Nephron (organoid): ENCODE results near the gene TEP1.
A peak's percentile ranks its signal among the peaks of the same experiment; 100 is the strongest.

ENCODE experiments used
- H3K27ac Mint-ChIP-seq, 3 experiments: 2 replicates each; pipeline ENCODE4 v1.8.0; 2020; ENCODE audit warnings: mixed read lengths in 3 of 3, mild to moderate bottlenecking in 2 of 3, moderate library complexity in 1 of 3
- H3K27me3 Mint-ChIP-seq: 2 replicates; pipeline ENCODE4 v1.8.0; 2021; ENCODE audit warnings: low read depth, mild to moderate bottlenecking, moderate library complexity, mixed read lengths
- H3K36me3 Mint-ChIP-seq: 2 replicates; pipeline ENCODE4 v1.8.0; 2020; ENCODE audit warnings: low read depth, mixed read lengths
- H3K4me1 Mint-ChIP-seq: 2 replicates; pipeline ENCODE4 v1.8.0; 2020; ENCODE audit warnings: mixed read lengths
- H3K4me3 Mint-ChIP-seq, 3 experiments: 2 replicates each; pipeline ENCODE4 v1.8.0; 2020; ENCODE audit warnings: mild to moderate bottlenecking in 3 of 3, mixed read lengths in 3 of 3, moderate library complexity in 2 of 3
- H3K9me3 Mint-ChIP-seq: 2 replicates; pipeline ENCODE4 v1.8.0; 2020; ENCODE audit warnings: mixed read lengths
- TF ChIP-seq, protein P1 (sequence below), 3 experiments: fragments of 200-600 bp; sonication (generic); IDR thresholded peaks; one replicate each; pipeline ENCODE4 v1.5.0; 2021; ENCODE audit warnings: antibody characterized with exemption in 3 of 3; ENCODE audit not compliant: unreplicated experiment in 3 of 3

The TEP1 gene

GRCh38 chr14:20440882-20441281 is 27.6 kb upstream of the TEP1 start:
- TF ChIP-seq, protein P1, sequence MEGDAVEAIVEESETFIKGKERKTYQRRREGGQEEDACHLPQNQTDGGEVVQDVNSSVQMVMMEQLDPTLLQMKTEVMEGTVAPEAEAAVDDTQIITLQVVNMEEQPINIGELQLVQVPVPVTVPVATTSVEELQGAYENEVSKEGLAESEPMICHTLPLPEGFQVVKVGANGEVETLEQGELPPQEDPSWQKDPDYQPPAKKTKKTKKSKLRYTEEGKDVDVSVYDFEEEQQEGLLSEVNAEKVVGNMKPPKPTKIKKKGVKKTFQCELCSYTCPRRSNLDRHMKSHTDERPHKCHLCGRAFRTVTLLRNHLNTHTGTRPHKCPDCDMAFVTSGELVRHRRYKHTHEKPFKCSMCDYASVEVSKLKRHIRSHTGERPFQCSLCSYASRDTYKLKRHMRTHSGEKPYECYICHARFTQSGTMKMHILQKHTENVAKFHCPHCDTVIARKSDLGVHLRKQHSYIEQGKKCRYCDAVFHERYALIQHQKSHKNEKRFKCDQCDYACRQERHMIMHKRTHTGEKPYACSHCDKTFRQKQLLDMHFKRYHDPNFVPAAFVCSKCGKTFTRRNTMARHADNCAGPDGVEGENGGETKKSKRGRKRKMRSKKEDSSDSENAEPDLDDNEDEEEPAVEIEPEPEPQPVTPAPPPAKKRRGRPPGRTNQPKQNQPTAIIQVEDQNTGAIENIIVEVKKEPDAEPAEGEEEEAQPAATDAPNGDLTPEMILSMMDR (IDR thresholded peaks at IDR 0.05; ENCODE audit: unreplicated experiment in 3 of 3) = no peak
- peaks cover 18% of the 10 kb centered on the region for H3K27me3 Mint-ChIP-seq
- no peak overlapping the region for H3K4me3 Mint-ChIP-seq
- H3K27ac Mint-ChIP-seq = no peak overlapping the region
- H3K36me3 Mint-ChIP-seq = peaks cover 11% of the 10 kb centered on the region
- no peaks in the 10 kb centered on the region for H3K4me1 Mint-ChIP-seq
- H3K9me3 Mint-ChIP-seq = no peaks in the 10 kb centered on the region

DNA sequence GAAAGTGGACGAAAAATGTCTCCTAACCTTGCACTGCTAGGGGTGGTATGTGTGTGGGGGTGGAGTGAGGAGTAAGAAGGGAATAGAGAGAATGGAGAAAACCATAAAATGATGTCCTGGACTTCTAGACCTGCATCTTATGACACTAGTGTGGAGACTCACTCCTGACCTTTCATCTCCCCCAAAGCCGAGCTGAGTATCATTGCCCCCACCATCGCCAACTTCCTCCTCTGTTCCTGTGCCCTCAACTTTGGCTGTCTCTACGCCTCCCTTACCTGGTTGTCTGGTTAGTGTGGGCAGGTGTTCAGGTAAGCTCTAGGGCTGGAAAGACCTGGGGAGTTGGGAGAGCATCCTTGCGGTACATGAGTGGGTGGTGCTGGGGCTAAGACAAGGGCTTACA is 27.2 kb upstream of the TEP1 start:
- H3K27me3 Mint-ChIP-seq = peaks cover 22% of the 10 kb centered on the region
- no peak overlapping the region for H3K4me3 Mint-ChIP-seq
- no peaks in the 10 kb centered on the region for H3K9me3 Mint-ChIP-seq
- no peak overlapping the region for H3K27ac Mint-ChIP-seq
- H3K36me3 Mint-ChIP-seq = peaks cover 11% of the 10 kb centered on the region
- TF ChIP-seq, protein P1 (IDR thresholded peaks at IDR 0.05; ENCODE audit: unreplicated experiment in 3 of 3) = no peak
- H3K4me1 Mint-ChIP-seq = no peaks in the 10 kb centered on the region

DNA sequence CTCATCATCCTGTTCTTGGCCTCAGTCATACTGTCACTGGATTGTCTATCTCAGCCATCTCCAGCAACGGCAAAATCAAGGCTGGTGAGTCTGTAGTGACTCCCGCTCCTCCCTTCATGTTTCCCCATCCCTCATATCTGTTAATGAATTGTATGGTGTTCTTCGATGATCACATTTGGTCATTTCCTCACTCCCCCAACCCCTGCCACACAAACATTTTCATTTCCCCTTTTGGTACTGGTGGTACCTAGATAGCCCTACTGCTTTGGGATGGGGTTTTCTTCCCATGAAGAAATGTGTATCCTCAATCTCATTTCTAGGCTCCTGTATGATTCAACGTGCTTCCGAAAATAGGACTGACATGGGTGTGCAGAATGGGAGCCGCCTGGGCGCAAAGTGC is 25.4 kb upstream of the TEP1 start:
- Mint-ChIP-seq H3K27me3 (peaks cover 33% of the 10 kb centered on the region), H3K4me1 (no peaks in the 10 kb centered on the region), H3K4me3 (no peak overlapping the region), H3K27ac (no peak overlapping the region), H3K9me3 (no peaks in the 10 kb centered on the region), H3K36me3 (peaks cover 11% of the 10 kb centered on the region)
- TF ChIP-seq, protein P1 (IDR thresholded peaks at IDR 0.05; ENCODE audit: unreplicated experiment in 3 of 3) = no peak

- no peaks in the 10 kb centered on the region for H3K36me3 Mint-ChIP-seq
- TF ChIP-seq, protein P1 (IDR thresholded peaks at IDR 0.05; ENCODE audit: unreplicated experiment in 3 of 3) = no peak
- H3K4me1 Mint-ChIP-seq = no peaks in the 10 kb centered on the region
- no peaks in the 10 kb centered on the region for H3K9me3 Mint-ChIP-seq
- peaks cover 38% of the 10 kb centered on the region for H3K27me3 Mint-ChIP-seq
- no peak overlapping the region for H3K4me3 Mint-ChIP-seq
- H3K27ac Mint-ChIP-seq = no peak overlapping the region
These were observed 23.1 kb upstream of the TEP1 start for GRCh38 chr14:20436363-20436755.

- no peaks in the 10 kb centered on the region for H3K36me3 Mint-ChIP-seq
- H3K27me3 Mint-ChIP-seq = peaks cover 38% of the 10 kb centered on the region
- TF ChIP-seq, protein P1 (IDR thresholded peaks at IDR 0.05; ENCODE audit: unreplicated experiment in 3 of 3) = no peak
- H3K27ac Mint-ChIP-seq = no peak within 1 kb of the TSS
- H3K4me3 Mint-ChIP-seq = peak within 1 kb of the TSS; percentile 40 to 62 (median 47)
- H3K4me1 Mint-ChIP-seq = no peaks in the 10 kb centered on the region
- H3K9me3 Mint-ChIP-seq = no peaks in the 10 kb centered on the region
These were observed 22.5 kb upstream of the TEP1 start, which contains the start of gene KLHL33 for GRCh38 chr14:20435582-20436362. TSS of gene KLHL33 (minus strand) at chr14:20436166. CDS start at chr14:20435811, 355 bp downstream.
